ENCODE results near the gene TCF7. TPM values are rescaled to one million over a fixed set of nuclear protein-coding genes. Genes with fewer than 3 reads are reported as not detected.
"Not testable (repeated sequence)": the region's sequence is repeated elsewhere in the genome, so short reads cannot be mapped to it uniquely, and the experiment has no call there.

Gene TCF7
- total RNA-seq, 1 donor from 2014 or later = 3.4 TPM

GRCh38 chr5:134139891-134140469, 25.5 kb downstream of the TCF7 start:
- ATAC-seq (no peak), DNase-seq (no peak)
- intact Hi-C loops (cut with micrococcal nuclease) = no loop called here

GRCh38 chr5:134140530-134141201, 26.2 kb downstream of the TCF7 start:
- peak; percentile 76 for ATAC-seq
- DNase-seq = peak; percentile 72
- intact Hi-C loops (cut with micrococcal nuclease) = no loop called here

DNA sequence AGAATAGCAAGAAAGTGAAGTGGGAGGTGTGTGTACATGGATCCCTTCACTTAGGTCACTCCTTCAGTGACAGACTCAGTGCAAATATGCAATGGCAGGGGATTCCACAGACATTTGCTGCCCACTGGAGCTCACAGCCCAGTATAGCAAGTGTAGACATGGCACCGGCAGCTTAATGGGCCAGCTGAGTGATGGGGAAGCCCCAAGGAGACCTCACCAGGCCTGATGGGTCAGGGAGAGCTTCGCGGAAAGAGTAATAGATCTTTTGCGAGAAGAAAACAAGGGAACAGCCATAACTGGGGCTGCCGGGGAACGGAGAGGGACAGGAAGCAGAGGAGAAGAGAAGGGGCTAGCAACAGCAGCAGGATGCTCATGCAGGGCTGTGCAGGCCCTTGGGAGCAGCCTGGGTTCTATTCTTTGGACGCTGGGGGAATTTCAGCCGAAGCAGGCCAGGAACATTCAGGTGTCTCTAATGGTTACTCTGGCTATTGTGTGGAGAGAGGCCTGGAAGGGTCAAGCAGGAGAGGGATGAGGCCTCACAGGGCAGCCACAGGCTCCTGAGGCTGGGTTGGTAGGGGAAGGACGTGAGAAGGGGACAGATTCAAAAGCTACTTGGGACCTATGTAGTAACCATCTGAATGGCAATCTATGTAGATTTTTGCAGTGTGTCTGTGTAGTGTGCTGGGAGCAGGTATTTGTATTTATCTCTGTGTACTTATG, 27.0 kb downstream of the TCF7 start:
- no peak for ATAC-seq
- intact Hi-C loops (cut with micrococcal nuclease) = no loop called here
- DNase-seq = no peak

DNA sequence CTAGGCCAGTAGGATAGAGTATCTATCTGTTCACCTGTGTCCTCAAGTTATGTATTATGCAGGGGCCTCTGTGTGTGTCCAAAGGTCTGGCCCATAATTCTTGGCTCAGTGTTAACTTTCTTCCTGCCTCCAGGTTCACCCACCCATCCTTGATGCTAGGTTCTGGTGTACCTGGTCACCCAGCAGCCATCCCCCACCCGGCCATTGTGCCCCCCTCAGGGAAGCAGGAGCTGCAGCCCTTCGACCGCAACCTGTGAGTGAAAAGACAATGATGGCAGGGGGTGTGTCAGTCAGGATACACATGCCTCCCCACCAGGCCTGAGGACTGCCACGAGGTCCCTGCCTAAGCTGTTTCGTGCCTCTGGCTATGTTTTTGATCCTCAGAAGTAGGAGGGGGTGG, 27.6 kb downstream of the TCF7 start:
- DNase-seq (no peak), ATAC-seq (no peak)
- intact Hi-C loops (cut with micrococcal nuclease) = no loop called here

DNA sequence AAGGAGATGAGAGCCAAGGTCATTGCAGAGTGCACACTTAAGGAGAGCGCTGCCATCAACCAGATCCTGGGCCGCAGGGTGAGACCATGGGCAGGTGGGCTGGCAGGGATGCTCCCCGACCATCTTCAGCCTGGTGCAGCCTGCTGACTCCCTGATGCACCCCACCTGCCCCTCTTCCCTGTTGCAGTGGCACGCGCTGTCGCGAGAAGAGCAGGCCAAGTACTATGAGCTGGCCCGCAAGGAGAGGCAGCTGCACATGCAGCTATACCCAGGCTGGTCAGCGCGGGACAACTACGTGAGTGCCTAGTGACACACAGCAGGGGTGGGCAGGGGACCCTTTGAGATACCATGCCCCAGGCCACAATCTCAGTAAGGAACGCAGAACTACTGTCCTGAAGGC, 28.3 kb downstream of the TCF7 start:
- intact Hi-C loops (cut with micrococcal nuclease) = no loop called here
- DNase-seq (no peak), ATAC-seq (no peak)

GRCh38 chr5:134143431-134143830, 28.9 kb downstream of the TCF7 start:
- intact Hi-C loops (cut with micrococcal nuclease) = no loop called here
- DNase-seq (no peak), ATAC-seq (no peak)

GRCh38 chr5:134143944-134144941, 29.8 kb downstream of the TCF7 start:
- no peak for DNase-seq
- ATAC-seq = no peak
- intact Hi-C loops (cut with micrococcal nuclease) = no loop called here

GRCh38 chr5:134145041-134145757, 30.7 kb downstream of the TCF7 start:
- ATAC-seq (no peak), DNase-seq (no peak)
- intact Hi-C loops (cut with micrococcal nuclease) = loop anchor here (5.0 kb wide), 1 partner anchor 103 kb away; no protein-coding TSS in a partner anchor

- ATAC-seq (peak; percentile 85), DNase-seq (peak; percentile 83)
- intact Hi-C loops (cut with micrococcal nuclease) = loop anchor here (5.0 kb wide), 1 partner anchor 104 kb away; no protein-coding TSS in a partner anchor
These were observed 31.5 kb downstream of the TCF7 start for GRCh38 chr5:134145779-134146581.

GRCh38 chr5:134146651-134147518, 32.4 kb downstream of the TCF7 start:
- intact Hi-C loops (cut with micrococcal nuclease) = loop anchor here (5.0 kb wide), 1 partner anchor 105 kb away; no protein-coding TSS in a partner anchor
- no peak for DNase-seq
- ATAC-seq = no peak

DNA sequence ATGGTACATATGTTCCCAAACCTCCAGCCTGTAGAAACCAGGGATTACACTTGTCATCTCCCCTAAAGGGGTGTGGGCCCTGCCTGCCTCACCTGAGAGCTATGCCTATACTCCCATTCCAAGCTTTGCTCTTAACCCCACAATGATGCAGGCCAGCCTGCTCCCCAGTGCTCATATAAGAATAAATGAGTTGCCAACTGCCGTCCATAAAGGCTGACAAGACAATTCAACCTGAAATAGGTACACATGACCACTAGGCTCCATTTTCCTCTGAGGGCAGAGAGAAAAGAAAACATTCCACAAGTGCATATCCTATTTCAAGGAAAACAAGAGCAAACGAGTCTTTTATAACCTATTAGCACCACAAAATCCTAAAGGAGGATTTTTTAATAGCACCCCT, 33.8 kb downstream of the TCF7 start:
- DNase-seq = no peak
- intact Hi-C loops (cut with micrococcal nuclease) = loop anchor here (5.0 kb wide), 1 partner anchor 106 kb away; no protein-coding TSS in a partner anchor
- ATAC-seq = no peak

DNA sequence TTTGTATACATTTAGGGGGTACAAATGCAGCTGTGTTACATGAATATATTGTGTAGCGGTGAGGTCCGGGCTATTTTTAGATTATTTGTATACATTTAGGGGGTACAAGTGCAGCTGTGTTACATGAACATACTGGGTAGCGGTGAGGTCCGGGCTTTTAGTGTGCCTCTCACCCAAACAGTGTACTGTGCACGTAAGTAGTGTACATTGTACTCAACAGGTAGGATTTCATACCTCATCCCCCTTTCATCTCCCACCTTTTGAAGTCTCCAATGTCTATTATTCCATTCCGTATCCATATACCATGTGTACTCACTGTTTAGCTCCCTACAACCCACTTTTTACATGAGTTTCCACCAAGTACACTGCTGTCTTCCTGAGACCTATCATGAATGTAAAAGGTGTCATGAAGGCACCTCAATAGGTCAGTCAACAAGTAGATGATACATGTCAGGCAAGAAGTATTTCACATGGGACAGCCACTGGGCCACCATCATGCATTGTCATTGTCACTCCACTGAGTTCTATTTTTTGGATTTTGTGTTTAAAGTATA, 34.6 kb downstream of the TCF7 start:
- intact Hi-C loops (cut with micrococcal nuclease) = loop anchor here (5.0 kb wide), 1 partner anchor 107 kb away; no protein-coding TSS in a partner anchor
- DNase-seq (no peak), ATAC-seq (no peak)

- intact Hi-C loops (cut with micrococcal nuclease) = loop anchor here (5.0 kb wide), 1 partner anchor 107 kb away; no protein-coding TSS in a partner anchor
- ATAC-seq (no peak), DNase-seq (no peak)
These were observed 35.3 kb downstream of the TCF7 start for GRCh38 chr5:134149571-134150303.

- ATAC-seq (no peak), DNase-seq (no peak)
- intact Hi-C loops (cut with micrococcal nuclease) = no loop called here
These were observed 37.2 kb downstream of the TCF7 start for GRCh38 chr5:134151723-134152122.

GRCh38 chr5:134152173-134152832, 37.8 kb downstream of the TCF7 start:
- intact Hi-C loops (cut with micrococcal nuclease); ATAC-seq; DNase-seq: not testable (repeated sequence)

All from left ventricle myocardium superior (tissue), 1 donor.